WI38 (cell line): Measurements from ENCODE around the gene PAMR1.
"Not testable (repeated sequence)": the region's sequence is repeated elsewhere in the genome, so short reads cannot be mapped to it uniquely, and the experiment has no call there.

Experiments used
- H3K4me3 ChIP-seq: 2 replicates; pipeline ENCODE4 v1.5.1; 2011; ENCODE audit warnings: low read depth, mild to moderate bottlenecking, control low read depth, low read length
- CTCF ChIP-seq: IDR thresholded peaks from 2 replicates; pipeline ENCODE4 v1.5.1; 2012; ENCODE audit warnings: low read depth, mild to moderate bottlenecking, control low read depth, low read length

The PAMR1 gene

GRCh38 chr11:35529971-35530495, 4.6 kb upstream of the PAMR1 start:
- no peak overlapping the region for H3K4me3 ChIP-seq

GRCh38 chr11:35526370-35526792, 965 bp upstream of the PAMR1 start:
- peak overlapping the region; percentile 90 for H3K4me3 ChIP-seq
- TF ChIP-seq CTCF, result no peak

More at GRCh38 chr11:35529971-35530495, 4.6 kb upstream of the PAMR1 start:
- no peak for TF ChIP-seq CTCF

- peak overlapping the region; percentile 90 for H3K4me3 ChIP-seq
- no peak for TF ChIP-seq CTCF
These were observed 636 bp downstream of the PAMR1 start for GRCh38 chr11:35524780-35525179.

GRCh38 chr11:35523861-35524260, 1.6 kb downstream of the PAMR1 start:
- TF ChIP-seq CTCF, result no peak
- H3K4me3 ChIP-seq, result peak overlapping the region; percentile 90

GRCh38 chr11:35523331-35523768, 2.1 kb downstream of the PAMR1 start:
- peak overlapping the region; percentile 90 for H3K4me3 ChIP-seq
- no peak for TF ChIP-seq CTCF

- not testable (repeated sequence) for H3K4me3 ChIP-seq
These were observed 3.3 kb downstream of the PAMR1 start for GRCh38 chr11:35522091-35522490.

- H3K4me3 ChIP-seq, result no peak overlapping the region
- no peak for TF ChIP-seq CTCF
These were observed 5.0 kb downstream of the PAMR1 start for GRCh38 chr11:35520376-35520775.

- TF ChIP-seq CTCF, result no peak
- H3K4me3 ChIP-seq, result no peak overlapping the region
These were observed 6.7 kb downstream of the PAMR1 start for GRCh38 chr11:35518766-35519165.
